PC-9 (cell line): ENCODE measurements around the gene SELENON.

Experiments
- CTCF ChIP-seq: fragments of 200-600 bp; sonication (generic); conservative IDR thresholded peaks from 2 replicates; pipeline ENCODE4 v1.6.1; 2017; ENCODE audit warnings: mixed run types, antibody characterized with exemption, mild to moderate bottlenecking, moderate library complexity
- EZH2 ChIP-seq: fragments of 200-600 bp; sonication (generic); IDR thresholded peaks from 2 replicates; pipeline ENCODE4 v1.8.0; 2017; ENCODE audit warnings: antibody characterized with exemption, low read depth

GRCh38 chr1:25763493-25763892 lies 36.5 kb upstream of the SELENON start:
- TF ChIP-seq CTCF, result no peak
- TF ChIP-seq EZH2, result no peak
